ENCODE data around the gene KCND1. TPM values are rescaled to one million over a fixed set of nuclear protein-coding genes. Genes with fewer than 3 reads are reported as not detected.

The KCND1 gene
- total and polyA plus RNA-seq, 2 of the 4 experiments (the other 2 are of a cell fraction) = 0.36 to 1.8 TPM

DNA sequence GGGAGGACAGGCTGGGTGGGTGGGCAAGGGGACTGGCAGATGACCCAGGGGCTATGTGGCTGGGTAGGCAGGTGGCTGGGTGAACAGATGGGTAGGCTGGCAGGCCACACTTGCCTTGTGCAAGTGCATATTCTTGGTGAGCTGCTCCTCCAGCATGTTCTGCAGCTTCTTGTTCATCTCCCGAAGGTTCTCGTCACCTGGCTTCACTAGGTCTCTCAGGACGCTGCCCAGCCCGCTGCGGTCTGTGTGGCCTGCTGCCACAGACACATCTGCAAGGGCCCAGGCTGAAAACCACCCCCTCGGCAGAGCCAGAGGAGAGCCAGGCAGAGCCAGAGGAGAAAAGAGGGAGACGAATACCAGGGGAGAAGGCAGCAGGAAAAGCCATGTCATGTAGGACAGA is 3.4 kb upstream of the KCND1 start:
- Histone ChIP-seq H3K36me3 (ENCODE audit: control insufficient read depth, insufficient read depth, low read length) (peaks cover 13% of the 10 kb centered on the region), H2AFZ (replicated peaks; ENCODE audit: low read length, poor library complexity) (no peak overlapping the region), H4K5ac (ENCODE audit: low read depth, low read length) (no peak overlapping the region), H3K9ac (ENCODE audit: low read depth, low read length) (no peak overlapping the region), H3K4ac (ENCODE audit: low read depth, low read length) (no peak overlapping the region), H3K27me3 (ENCODE audit: control insufficient read depth, insufficient read depth, low read length) (no peaks in the 10 kb centered on the region), H2AK9ac (replicated peaks; ENCODE audit: low read depth, low read length, poor library complexity) (no peak overlapping the region), H2BK120ac (ENCODE audit: low read depth, low read length) (no peak overlapping the region), H2AK5ac (ENCODE audit: low read depth, low read length) (no peak overlapping the region), H3K4me2 (ENCODE audit: low read depth, low read length) (no peak overlapping the region), H3K4me1 (ENCODE audit: control insufficient read depth, insufficient read depth, low read length) (0 out of 2 replicates have a peak, but pooled peaks cover 2% of the 10 kb centered on the region), H3K4me3 (ENCODE audit: insufficient read depth, low read depth, low read length) (no peak overlapping the region), H4K8ac (ENCODE audit: low read depth in 2 of 2, low read length in 2 of 2) (no peak overlapping the region), H3K23ac (ENCODE audit: low read depth, low read length) (no peak overlapping the region), H2BK20ac (ENCODE audit: low read depth, low read length) (no peak overlapping the region), H3K79me1 (ENCODE audit: low read depth in 1 of 2, low read length in 2 of 2) (no peaks in the 10 kb centered on the region), H3K14ac (replicated peaks; ENCODE audit: low read depth, low read length) (no peak overlapping the region), H3K9me3 (ENCODE audit: control insufficient read depth, insufficient read depth, low read length) (no peaks in the 10 kb centered on the region), H3K9me1 (ENCODE audit: insufficient read depth, low read length) (no peaks in the 10 kb centered on the region), H3K18ac (ENCODE audit: low read depth, low read length) (no peak overlapping the region), H4K91ac (ENCODE audit: insufficient read depth, low read depth, low read length) (no peak overlapping the region), H2BK5ac (ENCODE audit: low read depth, low read length, poor library complexity, severe bottlenecking) (no peak overlapping the region), H2BK15ac (ENCODE audit: low read depth, low read length) (no peak overlapping the region), H3K27ac (ENCODE audit: insufficient read depth, low read length) (no peak overlapping the region), H3K56ac (ENCODE audit: extremely low read depth, insufficient read depth, low read length) (no peak overlapping the region), H4K20me1 (ENCODE audit: insufficient read depth, low read length) (no peaks in the 10 kb centered on the region)
- ChIA-PET CTCF (no interaction called here), POLR2A (ENCODE audit: unreplicated experiment) (no interaction called here)
- TF ChIP-seq, protein P1, sequence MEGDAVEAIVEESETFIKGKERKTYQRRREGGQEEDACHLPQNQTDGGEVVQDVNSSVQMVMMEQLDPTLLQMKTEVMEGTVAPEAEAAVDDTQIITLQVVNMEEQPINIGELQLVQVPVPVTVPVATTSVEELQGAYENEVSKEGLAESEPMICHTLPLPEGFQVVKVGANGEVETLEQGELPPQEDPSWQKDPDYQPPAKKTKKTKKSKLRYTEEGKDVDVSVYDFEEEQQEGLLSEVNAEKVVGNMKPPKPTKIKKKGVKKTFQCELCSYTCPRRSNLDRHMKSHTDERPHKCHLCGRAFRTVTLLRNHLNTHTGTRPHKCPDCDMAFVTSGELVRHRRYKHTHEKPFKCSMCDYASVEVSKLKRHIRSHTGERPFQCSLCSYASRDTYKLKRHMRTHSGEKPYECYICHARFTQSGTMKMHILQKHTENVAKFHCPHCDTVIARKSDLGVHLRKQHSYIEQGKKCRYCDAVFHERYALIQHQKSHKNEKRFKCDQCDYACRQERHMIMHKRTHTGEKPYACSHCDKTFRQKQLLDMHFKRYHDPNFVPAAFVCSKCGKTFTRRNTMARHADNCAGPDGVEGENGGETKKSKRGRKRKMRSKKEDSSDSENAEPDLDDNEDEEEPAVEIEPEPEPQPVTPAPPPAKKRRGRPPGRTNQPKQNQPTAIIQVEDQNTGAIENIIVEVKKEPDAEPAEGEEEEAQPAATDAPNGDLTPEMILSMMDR (conservative IDR thresholded peaks at IDR 0.05; ENCODE audit: low read depth, low read length) = no peak
- TF ChIP-seq MAFK (IDR thresholded peaks at IDR 0.05; ENCODE audit: low read depth, low read length) (no peak), CEBPB (IDR thresholded peaks at IDR 0.05; ENCODE audit: low read depth, low read length) (no peak), CHD1 (IDR thresholded peaks at IDR 0.05; ENCODE audit: low read depth, low read length) (no peak), BHLHE40 (IDR thresholded peaks at IDR 0.05; ENCODE audit: low read depth, low read length) (no peak), RFX5 (IDR thresholded peaks at IDR 0.05; ENCODE audit: low read depth, low read length) (no peak), RCOR1 (IDR thresholded peaks at IDR 0.05; ENCODE audit: insufficient replicate concordance, low read length) (no peak), NFE2L2 (IDR thresholded peaks at IDR 0.05; ENCODE audit: low read depth, low read length) (no peak), MXI1 (IDR thresholded peaks at IDR 0.05; ENCODE audit: borderline replicate concordance, low read depth, low read length) (no peak), SMC3 (IDR thresholded peaks at IDR 0.05; ENCODE audit: low read depth, low read length) (no peak), RAD21 (IDR thresholded peaks at IDR 0.05; ENCODE audit: low read length) (no peak), POLR2A (IDR thresholded peaks at IDR 0.05; ENCODE audit: low read depth, low read length) (no peak), MAZ (IDR thresholded peaks at IDR 0.05; ENCODE audit: borderline replicate concordance, low read depth, low read length) (no peak), FOS (IDR thresholded peaks at IDR 0.05; ENCODE audit: low read depth, low read length) (no peak)
- TF ChIP-seq, protein P2, sequence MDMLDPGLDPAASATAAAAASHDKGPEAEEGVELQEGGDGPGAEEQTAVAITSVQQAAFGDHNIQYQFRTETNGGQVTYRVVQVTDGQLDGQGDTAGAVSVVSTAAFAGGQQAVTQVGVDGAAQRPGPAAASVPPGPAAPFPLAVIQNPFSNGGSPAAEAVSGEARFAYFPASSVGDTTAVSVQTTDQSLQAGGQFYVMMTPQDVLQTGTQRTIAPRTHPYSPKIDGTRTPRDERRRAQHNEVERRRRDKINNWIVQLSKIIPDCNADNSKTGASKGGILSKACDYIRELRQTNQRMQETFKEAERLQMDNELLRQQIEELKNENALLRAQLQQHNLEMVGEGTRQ (IDR thresholded peaks at IDR 0.05; ENCODE audit: low read depth, low read length) = no peak
- TF ChIP-seq, protein P3, sequence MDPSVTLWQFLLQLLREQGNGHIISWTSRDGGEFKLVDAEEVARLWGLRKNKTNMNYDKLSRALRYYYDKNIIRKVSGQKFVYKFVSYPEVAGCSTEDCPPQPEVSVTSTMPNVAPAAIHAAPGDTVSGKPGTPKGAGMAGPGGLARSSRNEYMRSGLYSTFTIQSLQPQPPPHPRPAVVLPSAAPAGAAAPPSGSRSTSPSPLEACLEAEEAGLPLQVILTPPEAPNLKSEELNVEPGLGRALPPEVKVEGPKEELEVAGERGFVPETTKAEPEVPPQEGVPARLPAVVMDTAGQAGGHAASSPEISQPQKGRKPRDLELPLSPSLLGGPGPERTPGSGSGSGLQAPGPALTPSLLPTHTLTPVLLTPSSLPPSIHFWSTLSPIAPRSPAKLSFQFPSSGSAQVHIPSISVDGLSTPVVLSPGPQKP (IDR thresholded peaks at IDR 0.05; ENCODE audit: borderline replicate concordance, low read depth, low read length) = no peak
- dilution Hi-C loops (cut with HindIII; ENCODE audit: low sequenced_read_pairs, unreplicated experiment) (no loop called here), intact Hi-C loops (cut with micrococcal nuclease) (no loop called here), in situ Hi-C loops (cut with MboI; ENCODE audit: low sequenced_read_pairs) (no loop called here)
- no CpG with 5 or more reads among the region's 7 CpGs for WGBS, 2 experiments (ENCODE audit: extremely low coverage in 2 of 2, insufficient read length in 1 of 2)
- no TSS peak for BruUV-seq (replicated peaks)
- DNase-seq (no peak), ATAC-seq (ENCODE audit: low read depth) (no peak)

All from IMR-90 (cell line).